Transverse colon (tissue), 4 donors: ENCODE data around the gene PLA2G15. TPM values are rescaled to one million over a fixed set of nuclear protein-coding genes. Genes with fewer than 3 reads are reported as not detected.

ENCODE experiments used
- DNase-seq: peaks from one replicate; pipeline ENCODE4 v3.0.0-alpha.2; 2019
- H3K27ac ChIP-seq, 4 donors: fragments of 200-600 bp; sonication (generic); 2 replicates each; pipeline ENCODE4 v1.5.1; 2016 to 2018; ENCODE audit warnings: inconsistent platforms in 4 of 4
- H3K27me3 ChIP-seq: fragments of 200-600 bp; sonication (generic); 2 replicates; pipeline ENCODE4 v1.5.1; 2017; ENCODE audit warnings: inconsistent platforms
- H3K36me3 ChIP-seq, 4 donors: fragments of 200-600 bp; sonication (generic); 2 replicates each; pipeline ENCODE4 v1.5.1; 2017 to 2019; ENCODE audit warnings: inconsistent platforms in 4 of 4
- H3K4me1 ChIP-seq, 4 donors: fragments of 200-600 bp; sonication (generic); 2 replicates each; pipeline ENCODE4 v1.5.1; 2017 to 2020; ENCODE audit warnings: inconsistent platforms in 4 of 4
- H3K4me3 ChIP-seq, 4 donors: fragments of 200-600 bp; sonication (generic); 1 replicate in 1 of 4; 2 replicates in 3 of 4; pipeline versions ENCODE4 v1.5.1 to v1.6.1; 2017 to 2019; ENCODE audit warnings: inconsistent platforms in 4 of 4
- H3K9me3 ChIP-seq, 2 donors: fragments of 200-600 bp; sonication (generic); 2 replicates each; pipeline ENCODE4 v1.5.1; 2017 to 2019; ENCODE audit warnings: inconsistent platforms in 2 of 2
- CTCF ChIP-seq, 5 experiments: fragments of 200-600 bp in 3 of 5; fragments of 450-650 bp in 2 of 5; sonication (generic) in 3 of 5; IDR thresholded peaks; 1 replicate in 2 of 5; 2 replicates in 3 of 5; pipeline ENCODE4 v1.5.1; 2016 to 2017; ENCODE audit warnings: antibody characterized with exemption in 5 of 5, inconsistent platforms in 3 of 5, mild to moderate bottlenecking in 2 of 5, moderate library complexity in 1 of 5
- EP300 ChIP-seq: sonication (generic); formaldehyde crosslinking; IDR thresholded peaks from one replicate; pipeline ENCODE4 v1.6.1; 2017; ENCODE audit warnings: antibody characterized with exemption, low read depth
- POLR2A ChIP-seq: fragments of 450-650 bp; IDR thresholded peaks from one replicate; pipeline ENCODE4 v1.6.1; 2016; ENCODE audit warnings: antibody characterized with exemption, mild to moderate bottlenecking, moderate library complexity
- POLR2AphosphoS5 ChIP-seq, 3 donors: sonication (generic); formaldehyde crosslinking; IDR thresholded peaks; one replicate each; pipeline ENCODE4 v1.6.1; 2016; ENCODE audit warnings: antibody characterized with exemption in 3 of 3
- whole genome bisulfite sequencing, 2 donors: methylation state at CpG; one replicate each; pipeline ENCODE4 v1.1.5; 2018; ENCODE audit warnings: low coverage in 1 of 2; 5-methylcytosine and 5-hydroxymethylcytosine counted together
- in situ Hi-C, 4 donors: fragments of 200-750 bp; cut with MboI; loops; one replicate each; pipeline versions ENCODE4 v1.15.0 to v1.15.1; 2017; ENCODE audit warnings: low sequenced_read_pairs in 3 of 4, low pct_ligation_motif_present in 1 of 4, low pct_unique_long_range_greater_than_20kb in 1 of 4
- intact Hi-C: fragments of 100-400 bp; cut with DNase I; formaldehyde crosslinking; loops from one replicate; pipeline ENCODE4 v1.15.1; 2023; ENCODE audit warnings: low total_unique reads
- total RNA-seq, 4 donors: library from RNA; depleted of rRNA; stranded (reverse); fragments of >200 nt; gene quantifications; one replicate each; pipeline ENCODE4 v1.1.0, GENCODE V29; 2016

PLA2G15 gene
- total RNA-seq, 4 donors from 2014 or later, result 9.6 to 18.2 (median 15.0) TPM

GRCh38 chr16:68259007-68259825 is 14.0 kb downstream of the PLA2G15 start:
- Histone ChIP-seq H3K36me3 (peaks cover 0 to 23% (median 5%) of the 10 kb centered on the region in 4 donors), H3K27me3 (no peaks in the 10 kb centered on the region), H3K9me3 (no peaks in the 10 kb centered on the region), H3K4me1 (peaks cover 9 to 38% (median 25%) of the 10 kb centered on the region in 4 donors), H3K27ac (peak overlapping the region; percentile 84 to 88 (median 88)), H3K4me3 (no peak overlapping the region)
- DNase-seq, result no peak
- in situ Hi-C loops (loop anchor here in 3 of 4 donors (5.0 to 10.0 kb wide), 2 partner anchors 66 to 73 kb away; no protein-coding TSS in a partner anchor), intact Hi-C loops (no loop called here)
- TF ChIP-seq POLR2A (no peak), CTCF (IDR thresholded peaks at IDR 0.05) (no peak), POLR2AphosphoS5 (IDR thresholded peaks at IDR 0.05) (no peak), EP300 (no peak)
- WGBS, 2 donors, result 92 to 95% methylated on average over 2 to 21 of the region's 27 CpGs

- in situ Hi-C loops (no loop called here), intact Hi-C loops (loop anchor here (1.0 kb wide), 1 partner anchor 66 kb away; no protein-coding TSS in a partner anchor)
- Histone ChIP-seq H3K36me3 (peaks cover 0 to 12% (median 0%) of the 10 kb centered on the region in 4 donors), H3K27ac (peak overlapping the region; percentile 94 to 98 (median 97)), H3K4me3 (peak overlapping the region; percentile 38 to 84 (median 74)), H3K4me1 (peaks cover 13 to 51% (median 33%) of the 10 kb centered on the region in 4 donors), H3K9me3 (no peaks in the 10 kb centered on the region), H3K27me3 (no peaks in the 10 kb centered on the region)
- TF ChIP-seq CTCF (IDR thresholded peaks at IDR 0.05), result no peak
- TF ChIP-seq POLR2A, result no peak
- no peak for TF ChIP-seq POLR2AphosphoS5 (IDR thresholded peaks at IDR 0.05)
- TF ChIP-seq EP300, result no peak
- 35 to 78% methylated on average over 5 to 11 of the region's 11 CpGs for WGBS, 2 donors
- DNase-seq, result no peak
Measured at GRCh38 chr16:68263559-68264127, 18.5 kb downstream of the PLA2G15 start.

- intact Hi-C loops, result loop anchor here (1.0 kb wide), 1 partner anchor 65 kb away; no protein-coding TSS in a partner anchor
- in situ Hi-C loops, result no loop called here
- peak within 1 kb of the TSS; percentile 55 to 84 (median 74) for H3K4me3 ChIP-seq
- WGBS, 2 donors, result 0% methylated on average over 54 of the region's 123 CpGs; no CpG with 5 or more reads in 1 of the 2 donors
- peak within 1 kb of the TSS; percentile 94 to 98 (median 97) for H3K27ac ChIP-seq
- H3K27me3 ChIP-seq, result no peaks in the 10 kb centered on the region
- H3K4me1 ChIP-seq, result peaks cover 13 to 55% (median 35%) of the 10 kb centered on the region in 4 donors
- H3K36me3 ChIP-seq, result peaks cover 0 to 9% (median 0%) of the 10 kb centered on the region in 4 donors
- DNase-seq, result peak; percentile 82
- peak; percentile 71 to 86 (median 77) for TF ChIP-seq CTCF (IDR thresholded peaks at IDR 0.05)
- no peak for TF ChIP-seq EP300
- peak in 2 of 3 donors; percentile 41 to 55 for TF ChIP-seq POLR2AphosphoS5 (IDR thresholded peaks at IDR 0.05)
- no peaks in the 10 kb centered on the region for H3K9me3 ChIP-seq
Measured at GRCh38 chr16:68264128-68265077, 19.2 kb downstream of the PLA2G15 start, which contains the start of gene SLC7A6. SLC7A6 (plus strand) TSS chr16:68264526; CDS start chr16:68274727, 10,201 bp downstream.
